Stimulated activated naive CD8-positive, alpha-beta T cell treated with anti-CD3 and anti-CD28 coated beads, Interleukin-15, amount 100 ng/mL, for 72 hours (primary cell): ENCODE results near the gene MARF1.
"Not testable (repeated sequence)": the region's sequence is repeated elsewhere in the genome, so short reads cannot be mapped to it uniquely, and the experiment has no call there.

Source experiments
- ATAC-seq: fragments of 150-1000 bp; cut with Tn5 transposase; 2 replicates; pipeline ENCODE4 v1.10.0; 2021; ENCODE audit warnings: mild to moderate bottlenecking, moderate library complexity
- DNase-seq, 2 donors: peaks; one replicate each; pipeline ENCODE4 v3.0.0; 2021 to 2022
- H3K27ac Mint-ChIP-seq, 2 donors: one replicate each; pipeline ENCODE4 v1.8.0; 2022; ENCODE audit warnings: mild to moderate bottlenecking in 2 of 2, mixed read lengths in 2 of 2, moderate library complexity in 2 of 2
- H3K27me3 Mint-ChIP-seq: one replicate; pipeline ENCODE4 v1.8.0; 2022; ENCODE audit warnings: mixed read lengths
- H3K4me1 Mint-ChIP-seq: one replicate; pipeline ENCODE4 v1.8.0; 2022; ENCODE audit warnings: mild to moderate bottlenecking, mixed read lengths
- H3K4me3 Mint-ChIP-seq, 2 donors: one replicate each; pipeline ENCODE4 v1.8.0; 2022; ENCODE audit warnings: mild to moderate bottlenecking in 2 of 2, mixed read lengths in 2 of 2, moderate library complexity in 1 of 2
- H3K9me3 Mint-ChIP-seq, 2 donors: one replicate each; pipeline ENCODE4 v1.8.0; 2022; ENCODE audit warnings: mixed read lengths in 2 of 2

The MARF1 gene

GRCh38 chr16:15660203-15660601, 17.2 kb upstream of the MARF1 start:
- DNase-seq (no peak), ATAC-seq (no peak)
- H3K4me3 Mint-ChIP-seq, result peak overlapping the region in 1 of 2 donors; percentile 25
- H3K4me1 Mint-ChIP-seq, result peaks cover 66% of the 10 kb centered on the region
- H3K9me3 Mint-ChIP-seq, result no peaks in the 10 kb centered on the region
- H3K27ac Mint-ChIP-seq, result peak overlapping the region in 1 of 2 donors; percentile 14
- no peaks in the 10 kb centered on the region for H3K27me3 Mint-ChIP-seq

- H3K4me1 Mint-ChIP-seq, result peaks cover 74% of the 10 kb centered on the region
- no peak for ATAC-seq
- peak overlapping the region; percentile 54 to 65 for H3K4me3 Mint-ChIP-seq
Observed at GRCh38 chr16:15658556-15658955, 15.6 kb upstream of the MARF1 start.

GRCh38 chr16:15658149-15658548, 15.2 kb upstream of the MARF1 start:
- peaks cover 75% of the 10 kb centered on the region for H3K4me1 Mint-ChIP-seq
- H3K27me3 Mint-ChIP-seq, result no peaks in the 10 kb centered on the region
- peak overlapping the region; percentile 19 to 34 for H3K27ac Mint-ChIP-seq
- no peak for DNase-seq
- no peaks in the 10 kb centered on the region for H3K9me3 Mint-ChIP-seq
- peak overlapping the region; percentile 7 to 33 for H3K4me3 Mint-ChIP-seq
- peak; percentile 49 for ATAC-seq

More at GRCh38 chr16:15658556-15658955, 15.6 kb upstream of the MARF1 start:
- DNase-seq, result no peak
- H3K27ac Mint-ChIP-seq, result peak overlapping the region; percentile 19 to 85
- no peaks in the 10 kb centered on the region for H3K9me3 Mint-ChIP-seq
- H3K27me3 Mint-ChIP-seq, result no peaks in the 10 kb centered on the region

GRCh38 chr16:15655561-15655960, 12.6 kb upstream of the MARF1 start:
- not testable (repeated sequence) for DNase-seq, ATAC-seq, H3K9me3 Mint-ChIP-seq, H3K27me3 Mint-ChIP-seq, H3K27ac Mint-ChIP-seq, H3K4me3 Mint-ChIP-seq
- peaks cover 73% of the 10 kb centered on the region for H3K4me1 Mint-ChIP-seq

GRCh38 chr16:15654591-15654990, 11.6 kb upstream of the MARF1 start:
- ATAC-seq (no peak), DNase-seq (no peak)
- no peak overlapping the region for H3K27ac Mint-ChIP-seq
- H3K9me3 Mint-ChIP-seq, result no peaks in the 10 kb centered on the region
- no peaks in the 10 kb centered on the region for H3K27me3 Mint-ChIP-seq
- H3K4me1 Mint-ChIP-seq, result peaks cover 69% of the 10 kb centered on the region
- no peak overlapping the region for H3K4me3 Mint-ChIP-seq

GRCh38 chr16:15653227-15653626, 10.3 kb upstream of the MARF1 start:
- Mint-ChIP-seq H3K27ac (peak overlapping the region in 1 of 2 donors; percentile 59), H3K27me3 (no peaks in the 10 kb centered on the region), H3K9me3 (no peaks in the 10 kb centered on the region), H3K4me1 (peaks cover 62% of the 10 kb centered on the region), H3K4me3 (peak overlapping the region; percentile 24 to 64)
- no peak for ATAC-seq
- DNase-seq, result no peak

- ATAC-seq (no peak), DNase-seq (no peak)
- Mint-ChIP-seq H3K27ac (peak overlapping the region in 1 of 2 donors; percentile 59), H3K9me3 (no peaks in the 10 kb centered on the region), H3K27me3 (no peaks in the 10 kb centered on the region), H3K4me3 (peak overlapping the region; percentile 89 to 97), H3K4me1 (peaks cover 54% of the 10 kb centered on the region)
Observed at GRCh38 chr16:15652293-15653001, 9.5 kb upstream of the MARF1 start.

- Mint-ChIP-seq H3K4me3 (peak overlapping the region; percentile 89 to 97), H3K9me3 (no peaks in the 10 kb centered on the region), H3K27ac (peak overlapping the region; percentile 92 to 97), H3K27me3 (no peaks in the 10 kb centered on the region), H3K4me1 (peaks cover 47% of the 10 kb centered on the region)
- DNase-seq (peak; percentile 48 to 60), ATAC-seq (peak; percentile 77)
Observed at GRCh38 chr16:15650698-15651171, 7.8 kb upstream of the MARF1 start.

- Mint-ChIP-seq H3K9me3 (no peaks in the 10 kb centered on the region), H3K27me3 (no peaks in the 10 kb centered on the region), H3K4me3 (peak within 1 kb of the TSS; percentile 89 to 97), H3K27ac (peak within 1 kb of the TSS; percentile 92 to 97), H3K4me1 (peaks cover 47% of the 10 kb centered on the region)
- peak; percentile 77 to 82 for DNase-seq
- ATAC-seq, result peak; percentile 96
Observed at GRCh38 chr16:15650019-15650697, 7.2 kb upstream of the MARF1 start, which contains the start of gene NDE1. NDE1 (plus strand) TSS chr16:15650245; CDS start chr16:15664779, 14,534 bp downstream.

- peaks cover 47% of the 10 kb centered on the region for H3K4me1 Mint-ChIP-seq
Observed at GRCh38 chr16:15649727-15650018, 6.7 kb upstream of the MARF1 start.

GRCh38 chr16:15649311-15649710, 6.4 kb upstream of the MARF1 start:
- H3K27ac Mint-ChIP-seq, result peak overlapping the region in 1 of 2 donors; percentile 80
- peak overlapping the region; percentile 85 to 88 for H3K4me3 Mint-ChIP-seq
- ATAC-seq, DNase-seq, H3K27me3 Mint-ChIP-seq, H3K9me3 Mint-ChIP-seq: not testable (repeated sequence)
- peaks cover 49% of the 10 kb centered on the region for H3K4me1 Mint-ChIP-seq

More at GRCh38 chr16:15649727-15650018, 6.7 kb upstream of the MARF1 start:
- no peaks in the 10 kb centered on the region for H3K9me3 Mint-ChIP-seq
- peak overlapping the region; percentile 43 to 80 for H3K27ac Mint-ChIP-seq
- ATAC-seq (no peak), DNase-seq (no peak)
- no peaks in the 10 kb centered on the region for H3K27me3 Mint-ChIP-seq
- peak overlapping the region; percentile 85 to 88 for H3K4me3 Mint-ChIP-seq

GRCh38 chr16:15648135-15648730, 5.3 kb upstream of the MARF1 start:
- no peak for DNase-seq
- no peak overlapping the region for H3K27ac Mint-ChIP-seq
- ATAC-seq, result no peak
- H3K4me1 Mint-ChIP-seq, result peaks cover 46% of the 10 kb centered on the region
- H3K27me3 Mint-ChIP-seq, result no peaks in the 10 kb centered on the region
- H3K4me3 Mint-ChIP-seq, result no peak overlapping the region
- no peaks in the 10 kb centered on the region for H3K9me3 Mint-ChIP-seq

GRCh38 chr16:15647294-15648014, 4.5 kb upstream of the MARF1 start:
- no peak for DNase-seq
- Mint-ChIP-seq H3K27me3 (no peaks in the 10 kb centered on the region), H3K9me3 (no peaks in the 10 kb centered on the region), H3K4me3 (no peak overlapping the region), H3K27ac (peak overlapping the region in 1 of 2 donors; percentile 64), H3K4me1 (peaks cover 38% of the 10 kb centered on the region)
- ATAC-seq, result no peak

- Mint-ChIP-seq H3K27ac (peak overlapping the region in 1 of 2 donors; percentile 67), H3K4me1 (peaks cover 38% of the 10 kb centered on the region), H3K4me3 (peak overlapping the region in 1 of 2 donors; percentile 35)
- not testable (repeated sequence) for DNase-seq, H3K27me3 Mint-ChIP-seq, ATAC-seq, H3K9me3 Mint-ChIP-seq
Observed at GRCh38 chr16:15646557-15647293, 3.8 kb upstream of the MARF1 start.
